IgD-negative memory B cell (primary cell): ENCODE results near the gene RILPL1. TPM values are rescaled to one million over a fixed set of nuclear protein-coding genes. Genes with fewer than 3 reads are reported as not detected.
A peak's percentile ranks its signal among the peaks of the same experiment; 100 is the strongest.
"Not testable (repeated sequence)": the region's sequence is repeated elsewhere in the genome, so short reads cannot be mapped to it uniquely, and the experiment has no call there.

ENCODE experiments used
- H3K27ac Mint-ChIP-seq, 3 donors: one replicate each; pipeline ENCODE4 v1.8.0; 2020 to 2022; ENCODE audit warnings: mild to moderate bottlenecking in 3 of 3, mixed read lengths in 3 of 3, moderate library complexity in 1 of 3
- H3K27me3 Mint-ChIP-seq: one replicate; pipeline ENCODE4 v1.8.0; 2021; ENCODE audit warnings: mixed read lengths
- H3K36me3 Mint-ChIP-seq: one replicate; pipeline ENCODE4 v1.8.0; 2020; ENCODE audit warnings: mild to moderate bottlenecking, mixed read lengths
- H3K4me1 Mint-ChIP-seq, 3 donors: one replicate each; pipeline ENCODE4 v1.8.0; 2020 to 2022; ENCODE audit warnings: mixed read lengths in 3 of 3, mild to moderate bottlenecking in 1 of 3
- H3K4me3 Mint-ChIP-seq, 4 donors: one replicate each; pipeline ENCODE4 v1.8.0; 2020 to 2022; ENCODE audit warnings: mild to moderate bottlenecking in 4 of 4, mixed read lengths in 4 of 4, moderate library complexity in 3 of 4
- H3K9me3 Mint-ChIP-seq, 3 donors: one replicate each; pipeline ENCODE4 v1.8.0; 2020 to 2021; ENCODE audit warnings: mixed read lengths in 3 of 3, mild to moderate bottlenecking in 1 of 3
- polyA plus RNA-seq: library from polyadenylated mRNA; unstranded; fragments of 300-500 nt; fragmentation: Illumina TruSeq; gene quantifications from one replicate; pipeline ENCODE4 v1.2.3, GENCODE V29; 2021

The RILPL1 gene
- polyA plus RNA-seq, 1 donor from 2014 or later: 0.08 TPM

- Mint-ChIP-seq H3K27ac (peak overlapping the region in 1 of 3 donors; percentile 71), H3K36me3 (peaks cover 10% of the 10 kb centered on the region), H3K4me3 (no peak overlapping the region), H3K4me1 (peaks cover 0 to 2% (median 0%) of the 10 kb centered on the region in 3 donors), H3K9me3 (no peaks in the 10 kb centered on the region), H3K27me3 (no peaks in the 10 kb centered on the region)
Observed at GRCh38 chr12:123519141-123520001, 14.1 kb downstream of the RILPL1 start.

DNA sequence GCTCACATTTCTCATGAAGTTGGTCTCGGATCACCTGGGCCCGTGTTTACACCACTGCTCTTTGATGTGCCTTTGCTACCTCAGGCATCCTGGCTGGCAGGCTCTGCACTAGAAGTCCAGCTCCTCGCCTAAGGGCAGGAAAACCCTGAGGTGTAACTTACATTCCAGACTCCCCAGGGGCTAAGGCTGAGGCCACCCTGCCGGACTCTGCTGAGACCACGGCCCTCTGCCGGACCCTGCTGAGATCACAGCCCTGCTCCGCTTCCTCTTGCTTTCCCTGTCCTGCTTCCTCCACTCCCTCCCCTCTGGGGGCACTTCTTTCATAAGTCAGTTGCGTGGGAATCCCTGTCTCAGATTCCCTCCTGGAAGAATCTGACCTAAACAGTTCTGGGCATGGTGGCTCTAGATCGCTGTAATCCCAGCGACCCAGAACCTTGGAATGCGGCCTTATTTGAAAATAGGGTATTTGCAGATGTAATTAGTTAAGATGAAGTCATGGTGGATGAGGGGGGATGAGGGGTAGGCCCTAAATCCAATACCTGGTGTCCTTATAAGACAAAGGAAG is 17.2 kb downstream of the RILPL1 start:
- H3K9me3 Mint-ChIP-seq: no peaks in the 10 kb centered on the region
- no peak overlapping the region for H3K4me3 Mint-ChIP-seq
- no peaks in the 10 kb centered on the region for H3K4me1 Mint-ChIP-seq
- H3K27me3 Mint-ChIP-seq: no peaks in the 10 kb centered on the region
- peaks cover 6% of the 10 kb centered on the region for H3K36me3 Mint-ChIP-seq
- H3K27ac Mint-ChIP-seq: no peak overlapping the region

GRCh38 chr12:123514582-123515221 is 18.8 kb downstream of the RILPL1 start:
- not testable (repeated sequence) for H3K36me3 Mint-ChIP-seq, H3K4me1 Mint-ChIP-seq, H3K27ac Mint-ChIP-seq, H3K27me3 Mint-ChIP-seq, H3K9me3 Mint-ChIP-seq, H3K4me3 Mint-ChIP-seq

DNA sequence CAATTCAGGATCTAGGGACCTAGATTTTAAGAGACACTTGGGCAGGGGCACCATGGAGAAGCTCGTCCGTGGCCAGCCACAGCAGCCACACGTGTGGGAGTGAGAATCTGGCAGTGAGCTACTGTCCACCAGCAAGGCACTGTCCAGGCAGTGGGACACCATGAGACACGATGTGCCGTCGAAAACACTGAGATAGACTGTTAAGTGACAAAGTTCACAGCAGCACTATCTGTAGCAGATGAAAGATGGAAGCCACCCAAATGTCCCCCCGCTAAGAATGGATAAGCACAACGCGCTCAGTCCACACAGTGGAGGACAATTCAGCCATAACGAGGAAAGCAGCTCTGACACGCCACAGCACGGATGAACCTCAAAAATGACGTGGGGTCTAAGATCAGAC is 19.7 kb downstream of the RILPL1 start:
- no peak overlapping the region for H3K4me3 Mint-ChIP-seq
- no peaks in the 10 kb centered on the region for H3K27me3 Mint-ChIP-seq
- no peaks in the 10 kb centered on the region for H3K4me1 Mint-ChIP-seq
- H3K9me3 Mint-ChIP-seq: no peaks in the 10 kb centered on the region
- peaks cover 2% of the 10 kb centered on the region for H3K36me3 Mint-ChIP-seq
- no peak overlapping the region for H3K27ac Mint-ChIP-seq

DNA sequence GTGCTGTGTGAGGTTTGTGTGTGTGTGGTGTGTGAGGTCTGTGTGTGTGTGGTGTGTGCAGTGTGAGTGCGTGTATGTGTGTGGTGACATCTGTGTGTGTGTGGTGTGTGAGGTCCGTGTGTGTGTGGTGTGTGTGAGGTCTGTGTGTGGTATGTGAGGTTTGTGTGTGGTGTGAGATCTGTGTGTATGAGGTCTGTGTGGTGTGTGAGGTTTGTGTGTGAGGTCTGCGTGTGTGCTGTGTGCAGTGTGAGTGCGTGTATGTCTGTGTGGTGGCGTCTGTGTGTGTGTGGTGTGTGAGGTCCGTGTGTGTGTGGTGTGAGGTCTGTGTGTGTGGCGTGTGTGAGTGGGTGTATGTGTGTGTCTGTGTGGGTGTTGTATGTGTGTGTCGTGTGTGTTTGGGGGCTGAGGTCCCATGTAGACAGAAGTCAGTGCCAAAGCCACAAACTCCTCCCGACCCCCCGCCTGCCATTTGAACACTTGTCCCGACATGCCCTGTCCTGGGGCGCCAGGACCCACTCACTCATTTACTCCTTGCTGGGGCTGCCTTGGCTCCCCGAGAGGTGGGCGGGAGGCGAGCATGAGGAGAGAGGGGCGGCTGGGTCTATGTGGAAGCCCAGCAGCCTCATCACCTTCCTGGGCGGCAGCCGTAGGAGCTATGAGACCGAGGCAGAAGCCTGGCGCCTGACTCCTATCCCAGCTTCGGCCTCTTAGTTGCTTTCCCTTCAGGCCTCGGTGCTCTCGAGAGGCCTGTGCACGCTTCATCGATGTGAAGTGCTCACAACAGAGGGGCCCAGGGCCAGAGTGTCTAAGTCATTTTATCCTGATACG is 20.5 kb downstream of the RILPL1 start:
- no peaks in the 10 kb centered on the region for H3K27me3 Mint-ChIP-seq
- H3K4me3 Mint-ChIP-seq: no peak overlapping the region
- H3K36me3 Mint-ChIP-seq: peaks cover 2% of the 10 kb centered on the region
- no peaks in the 10 kb centered on the region for H3K9me3 Mint-ChIP-seq
- H3K4me1 Mint-ChIP-seq: no peaks in the 10 kb centered on the region
- no peak overlapping the region for H3K27ac Mint-ChIP-seq

DNA sequence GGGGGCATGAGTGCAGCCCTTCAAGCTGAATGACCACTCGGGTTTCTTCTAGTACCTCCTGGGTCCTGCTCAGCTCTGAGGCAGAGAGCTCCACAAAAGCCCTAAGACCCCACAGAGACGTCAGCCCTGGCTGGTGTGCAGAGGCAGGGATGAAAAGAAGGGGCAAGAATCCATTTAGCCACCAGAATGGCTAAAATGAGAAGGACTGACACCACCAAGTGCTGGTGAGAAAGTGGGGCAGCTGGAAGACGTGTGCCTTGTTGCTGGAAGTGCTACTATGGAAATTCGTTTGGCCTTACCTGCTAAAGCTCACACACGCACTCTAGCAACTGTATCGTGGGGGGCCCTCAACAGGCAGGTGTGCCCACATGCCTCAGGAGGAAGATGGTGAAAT is 26.7 kb downstream of the RILPL1 start:
- no peak overlapping the region for H3K4me3 Mint-ChIP-seq
- no peaks in the 10 kb centered on the region for H3K9me3 Mint-ChIP-seq
- H3K4me1 Mint-ChIP-seq: peaks cover 0 to 2% (median 0%) of the 10 kb centered on the region in 3 donors
- H3K27ac Mint-ChIP-seq: no peak overlapping the region
- peaks cover 2% of the 10 kb centered on the region for H3K36me3 Mint-ChIP-seq
- H3K27me3 Mint-ChIP-seq: peaks cover 2% of the 10 kb centered on the region

DNA sequence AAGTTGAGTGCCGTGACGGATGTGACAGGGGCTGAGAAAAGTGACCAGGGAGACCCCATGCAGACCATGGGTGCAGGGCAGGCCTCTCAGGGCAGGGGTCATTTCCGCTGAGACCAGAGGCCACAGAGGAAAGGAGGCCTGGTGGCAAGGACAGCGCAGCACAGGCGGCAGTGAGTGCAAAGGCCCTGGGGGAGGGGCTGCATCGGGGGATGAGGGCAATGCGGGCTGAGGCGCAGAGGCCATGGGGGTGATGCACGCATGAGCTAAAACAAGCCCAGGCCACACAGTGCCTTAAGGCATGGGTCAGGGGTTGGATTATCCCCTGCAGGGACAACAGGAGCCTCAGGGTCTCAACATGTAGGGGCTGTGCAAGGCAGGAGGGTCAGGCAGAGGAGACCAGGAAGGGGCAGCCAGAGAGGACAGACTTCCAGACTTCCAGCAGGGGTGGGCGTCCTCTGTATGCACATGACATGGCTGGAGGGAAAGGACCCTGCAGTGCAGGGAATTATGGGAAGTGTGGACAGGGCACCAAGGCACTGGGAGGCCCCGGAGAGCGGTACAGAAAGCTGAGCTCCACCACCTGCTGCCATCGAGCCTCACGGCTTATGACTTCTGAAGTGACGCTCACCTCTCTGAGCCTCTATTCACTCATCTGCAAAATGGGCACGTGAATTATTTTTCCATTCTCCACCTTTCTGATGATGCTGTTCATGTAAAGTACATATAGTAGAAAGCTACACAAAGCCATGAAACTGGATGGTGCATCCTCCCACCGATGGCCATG is 27.3 kb downstream of the RILPL1 start:
- Mint-ChIP-seq H3K27me3 (peaks cover 2% of the 10 kb centered on the region), H3K36me3 (peaks cover 2% of the 10 kb centered on the region), H3K4me1 (peaks cover 0 to 2% (median 0%) of the 10 kb centered on the region in 3 donors), H3K4me3 (peak overlapping the region in 1 of 4 donors; percentile 28), H3K9me3 (no peaks in the 10 kb centered on the region), H3K27ac (no peak overlapping the region)

- peak overlapping the region in 1 of 3 donors; percentile 39 for H3K27ac Mint-ChIP-seq
- H3K4me1 Mint-ChIP-seq: peaks cover 0 to 3% (median 2%) of the 10 kb centered on the region in 3 donors
- no peaks in the 10 kb centered on the region for H3K9me3 Mint-ChIP-seq
- peaks cover 5% of the 10 kb centered on the region for H3K36me3 Mint-ChIP-seq
- no peak overlapping the region for H3K4me3 Mint-ChIP-seq
- H3K27me3 Mint-ChIP-seq: peaks cover 2% of the 10 kb centered on the region
Observed at GRCh38 chr12:123502163-123502704, 31.3 kb downstream of the RILPL1 start.

GRCh38 chr12:123499332-123499731 is 34.2 kb downstream of the RILPL1 start:
- peaks cover 2% of the 10 kb centered on the region for H3K36me3 Mint-ChIP-seq
- peaks cover 0 to 3% (median 2%) of the 10 kb centered on the region in 3 donors for H3K4me1 Mint-ChIP-seq
- no peaks in the 10 kb centered on the region for H3K9me3 Mint-ChIP-seq
- peak overlapping the region in 1 of 3 donors; percentile 45 for H3K27ac Mint-ChIP-seq
- H3K4me3 Mint-ChIP-seq: no peak overlapping the region
- H3K27me3 Mint-ChIP-seq: no peaks in the 10 kb centered on the region

DNA sequence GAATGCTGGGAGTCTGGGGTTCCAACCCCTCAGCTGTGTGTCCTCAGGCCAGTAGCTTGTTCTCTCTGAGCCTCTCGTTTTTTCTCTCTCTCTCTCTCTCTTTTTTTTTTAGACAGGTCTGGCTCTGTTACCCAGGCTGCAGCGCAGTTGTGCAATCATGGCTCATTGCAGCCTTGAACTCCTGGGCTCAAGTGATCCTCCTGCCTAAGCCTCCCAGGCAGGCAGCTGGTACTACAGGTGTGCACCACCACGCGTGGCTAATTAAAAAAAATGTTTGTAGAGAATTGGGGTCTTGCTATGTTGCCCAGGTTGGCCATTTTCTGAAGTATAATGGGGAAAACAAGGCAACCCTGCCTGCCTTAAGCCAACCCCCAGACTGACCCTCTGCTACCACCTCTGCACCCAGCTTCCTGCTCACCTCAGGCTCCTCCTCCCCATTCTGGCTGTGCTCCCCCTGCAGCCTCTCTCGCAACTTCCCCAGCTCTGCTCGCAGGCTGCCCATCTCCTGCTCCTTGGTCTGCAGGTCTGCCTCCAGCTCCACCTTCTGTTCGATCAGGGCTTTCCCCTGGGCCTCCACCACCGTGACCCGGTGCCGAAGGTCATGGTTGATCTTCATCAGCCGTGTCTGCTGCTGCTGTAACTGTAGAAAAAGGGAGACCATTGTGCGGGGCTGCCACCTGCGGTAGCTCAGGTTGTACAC is 35.2 kb downstream of the RILPL1 start:
- peak overlapping the region in 1 of 3 donors; percentile 84 for H3K27ac Mint-ChIP-seq
- H3K27me3 Mint-ChIP-seq: no peaks in the 10 kb centered on the region

GRCh38 chr12:123497065-123497464 is 36.5 kb downstream of the RILPL1 start:
- Mint-ChIP-seq H3K36me3 (peaks cover 4% of the 10 kb centered on the region), H3K9me3 (no peaks in the 10 kb centered on the region), H3K27ac (no peak overlapping the region)

More for the DNA sequence above, 35.2 kb downstream of the RILPL1 start:
- Mint-ChIP-seq H3K4me1 (peaks cover 0 to 3% (median 2%) of the 10 kb centered on the region in 3 donors), H3K4me3 (no peak overlapping the region), H3K36me3 (peaks cover 4% of the 10 kb centered on the region), H3K9me3 (no peaks in the 10 kb centered on the region)

DNA sequence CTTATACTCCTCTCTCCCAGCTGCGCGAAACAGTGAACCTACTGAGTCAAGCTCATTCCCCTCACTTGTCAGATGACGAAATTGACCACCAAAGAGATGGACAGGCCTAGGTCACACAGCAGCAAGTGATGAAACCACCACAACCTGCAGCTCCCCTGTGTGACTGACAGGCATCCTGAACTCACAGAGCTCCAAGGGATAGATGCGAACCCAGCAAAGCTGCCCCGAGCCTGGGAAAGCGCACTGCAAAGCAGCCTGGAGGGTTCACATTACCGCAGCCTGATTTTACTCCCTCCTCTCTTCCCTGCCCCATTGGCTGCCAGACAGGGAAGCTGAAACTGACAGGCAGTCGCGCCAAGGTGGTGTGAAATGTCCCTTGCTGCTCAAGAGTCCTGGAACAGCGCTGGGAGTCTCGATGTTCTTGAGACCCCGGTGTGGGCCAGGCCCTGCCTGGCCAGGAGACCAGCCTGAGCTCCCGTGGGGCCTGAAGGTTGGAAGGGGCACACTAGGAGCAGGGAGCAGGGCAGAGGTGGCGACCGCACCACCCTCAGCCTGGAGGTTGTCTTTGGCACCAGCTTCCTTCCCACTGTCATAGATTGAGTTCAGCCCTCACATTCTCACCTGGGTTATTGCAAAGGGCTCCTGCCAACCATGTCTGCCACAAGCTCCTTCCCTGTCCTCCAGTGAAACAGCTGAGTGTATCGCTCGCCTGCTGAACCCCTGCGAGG is 39.2 kb downstream of the RILPL1 start:
- no peaks in the 10 kb centered on the region for H3K27me3 Mint-ChIP-seq
- no peaks in the 10 kb centered on the region for H3K9me3 Mint-ChIP-seq
- H3K4me1 Mint-ChIP-seq: peaks cover 0 to 2% (median 2%) of the 10 kb centered on the region in 3 donors
- H3K36me3 Mint-ChIP-seq: peaks cover 4% of the 10 kb centered on the region
- H3K4me3 Mint-ChIP-seq: no peak overlapping the region
- no peak overlapping the region for H3K27ac Mint-ChIP-seq

More at GRCh38 chr12:123497065-123497464, 36.5 kb downstream of the RILPL1 start:
- Mint-ChIP-seq H3K4me3 (no peak overlapping the region), H3K4me1 (peaks cover 0 to 2% (median 2%) of the 10 kb centered on the region in 3 donors), H3K27me3 (no peaks in the 10 kb centered on the region)
